GM06990 (cell line): ENCODE results near the gene POM121C.
"Not testable (repeated sequence)": the region's sequence is repeated elsewhere in the genome, so short reads cannot be mapped to it uniquely, and the experiment has no call there.

Experiments
- DNase-seq: peaks from one replicate; pipeline ENCODE4 v3.0.0-alpha.2; 2011; ENCODE audit not compliant: insufficient read length; ENCODE audit errors: extremely low read depth
- H3K27me3 ChIP-seq: replicated peaks from 2 replicates; pipeline ENCODE4 v1.6.0; 2011; ENCODE audit warnings: low read length; ENCODE audit not compliant: control insufficient read depth, insufficient read depth
- H3K36me3 ChIP-seq: 2 replicates; pipeline ENCODE4 v1.5.1; 2011; ENCODE audit warnings: low read length; ENCODE audit not compliant: control insufficient read depth, insufficient read depth
- H3K4me3 ChIP-seq: replicated peaks from 2 replicates; pipeline ENCODE4 v1.5.1; 2011; ENCODE audit warnings: low read depth, mild to moderate bottlenecking, control low read depth, low read length
- CTCF ChIP-seq: IDR thresholded peaks from 2 replicates; pipeline ENCODE4 v1.5.1; 2011; ENCODE audit warnings: low read length, control low read depth, mild to moderate bottlenecking, inconsistent platforms; ENCODE audit not compliant: insufficient read depth, poor library complexity, severe bottlenecking

POM121C gene

DNA sequence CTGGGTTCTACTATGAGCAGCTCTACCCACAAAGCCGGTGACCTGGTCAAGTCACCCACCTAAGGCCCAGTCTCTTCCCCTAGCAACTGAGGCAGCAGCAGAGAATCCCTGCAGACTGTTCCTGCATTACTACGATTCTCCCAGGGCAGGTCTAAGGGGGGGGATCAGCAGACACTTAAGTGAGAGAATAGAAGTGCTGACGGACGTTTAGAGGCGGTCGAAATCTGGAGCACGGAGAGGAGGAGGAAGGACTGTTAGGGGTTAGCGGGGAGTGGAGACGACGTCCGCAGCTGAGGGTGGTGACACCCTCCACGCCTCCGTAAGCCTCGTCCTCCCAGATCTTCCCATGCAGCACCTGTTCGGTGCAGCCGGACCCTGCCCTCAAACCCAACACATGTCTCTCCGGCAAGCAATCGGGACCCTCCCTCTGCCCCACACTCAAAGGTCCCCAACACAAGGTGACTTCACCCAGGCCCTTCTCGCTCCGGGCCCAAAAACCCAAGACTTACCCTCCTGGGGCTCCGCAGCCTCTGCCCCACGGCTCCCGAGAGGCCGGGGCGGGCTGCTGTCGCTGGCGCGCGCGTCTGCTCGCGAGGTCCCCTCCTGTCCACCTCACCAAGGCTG, 632 bp downstream of the POM121C start:
- peak; percentile 25 for DNase-seq
- not testable (repeated sequence) for H3K27me3 ChIP-seq, H3K36me3 ChIP-seq
- peak overlapping the region; percentile 79 for H3K4me3 ChIP-seq

DNA sequence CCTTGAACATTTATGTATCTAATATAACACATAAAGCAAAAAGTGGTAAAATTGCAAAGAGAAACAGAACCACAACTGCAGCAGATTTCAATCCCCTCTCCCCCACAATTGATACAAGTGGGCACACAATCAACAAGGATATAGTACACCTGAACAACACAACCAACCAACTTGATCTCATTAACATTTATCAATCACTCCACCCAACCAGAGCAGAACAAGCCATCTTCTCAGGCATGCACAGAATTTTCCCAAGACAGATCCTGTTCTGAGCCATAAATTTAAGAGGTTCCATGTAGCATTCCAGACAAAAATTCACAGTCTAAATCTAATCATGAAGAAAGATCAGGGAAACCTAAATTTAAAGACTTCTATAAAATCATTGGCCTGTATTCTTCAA, 5.8 kb downstream of the POM121C start:
- not testable (repeated sequence) for DNase-seq, H3K4me3 ChIP-seq, H3K27me3 ChIP-seq, H3K36me3 ChIP-seq

GRCh38 chr7:75477457-75477856, 8.6 kb downstream of the POM121C start:
- H3K36me3 ChIP-seq, DNase-seq, H3K4me3 ChIP-seq, H3K27me3 ChIP-seq: not testable (repeated sequence)

- H3K36me3 ChIP-seq, H3K4me3 ChIP-seq, DNase-seq, H3K27me3 ChIP-seq: not testable (repeated sequence)
Measured at GRCh38 chr7:75470166-75470565, 15.9 kb downstream of the POM121C start.

DNA sequence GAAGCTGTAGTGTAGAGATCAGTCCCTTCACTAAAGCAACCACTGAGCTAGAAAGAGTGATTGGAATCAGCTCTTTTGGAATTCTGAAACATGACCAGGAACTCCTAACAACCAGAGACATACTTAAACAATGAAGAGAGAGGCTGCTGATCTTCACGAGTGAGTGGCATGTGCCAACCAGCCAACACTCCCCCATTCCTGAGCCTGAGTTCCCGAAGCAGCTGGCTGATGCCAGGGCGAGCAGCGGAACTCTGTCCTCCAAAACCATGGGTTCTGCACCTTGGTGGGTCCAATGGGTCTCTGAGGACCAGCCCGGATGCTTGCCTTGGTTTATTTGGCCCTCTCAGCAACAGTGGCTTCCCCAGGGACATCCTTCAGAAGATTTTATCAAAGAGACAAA, 25.6 kb downstream of the POM121C start:
- not testable (repeated sequence) for DNase-seq, H3K27me3 ChIP-seq, H3K4me3 ChIP-seq, H3K36me3 ChIP-seq

- DNase-seq, H3K4me3 ChIP-seq, H3K36me3 ChIP-seq, H3K27me3 ChIP-seq: not testable (repeated sequence)
Measured at GRCh38 chr7:75458034-75458433, 28.1 kb downstream of the POM121C start.

- not testable (repeated sequence) for H3K36me3 ChIP-seq, DNase-seq, H3K27me3 ChIP-seq, H3K4me3 ChIP-seq
Measured at GRCh38 chr7:75456403-75456802, 29.7 kb downstream of the POM121C start.

DNA sequence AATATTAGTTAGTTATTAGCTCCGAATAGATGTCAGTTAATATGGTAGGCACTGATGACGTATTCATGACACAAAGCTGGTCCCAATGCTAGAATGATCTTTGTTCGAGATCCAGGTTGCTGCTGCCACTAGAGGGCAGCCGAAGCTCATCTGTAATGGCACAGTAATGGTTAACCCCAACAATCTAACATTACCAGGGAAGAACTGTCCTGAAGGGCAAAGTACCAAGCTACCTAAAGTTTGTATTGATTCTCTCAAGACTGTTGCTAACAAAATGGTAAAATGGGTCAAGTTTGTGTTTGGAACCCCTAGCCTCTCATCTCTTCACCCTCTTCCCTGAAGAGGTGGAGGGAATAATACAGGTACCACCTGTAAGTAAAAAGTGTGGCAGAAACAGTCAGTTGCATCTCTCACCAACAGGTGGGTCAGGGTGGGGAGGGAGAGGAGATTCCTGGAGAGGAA, 33.6 kb downstream of the POM121C start:
- not testable (repeated sequence) for H3K36me3 ChIP-seq, DNase-seq, H3K4me3 ChIP-seq, H3K27me3 ChIP-seq
- peak; percentile 22 for TF ChIP-seq CTCF

- not testable (repeated sequence) for DNase-seq, H3K27me3 ChIP-seq, H3K36me3 ChIP-seq, H3K4me3 ChIP-seq
Measured at GRCh38 chr7:75449946-75450345, 36.2 kb downstream of the POM121C start.

GRCh38 chr7:75442465-75443111, 43.5 kb downstream of the POM121C start:
- peak overlapping the region; percentile 63 for H3K4me3 ChIP-seq
- H3K27me3 ChIP-seq, H3K36me3 ChIP-seq: not testable (repeated sequence)
- peak; percentile 54 for DNase-seq

- H3K36me3 ChIP-seq, H3K27me3 ChIP-seq, DNase-seq: not testable (repeated sequence)
- H3K4me3 ChIP-seq = peak overlapping the region; percentile 43
Measured at GRCh38 chr7:75442101-75442464, 44.0 kb downstream of the POM121C start.

DNA sequence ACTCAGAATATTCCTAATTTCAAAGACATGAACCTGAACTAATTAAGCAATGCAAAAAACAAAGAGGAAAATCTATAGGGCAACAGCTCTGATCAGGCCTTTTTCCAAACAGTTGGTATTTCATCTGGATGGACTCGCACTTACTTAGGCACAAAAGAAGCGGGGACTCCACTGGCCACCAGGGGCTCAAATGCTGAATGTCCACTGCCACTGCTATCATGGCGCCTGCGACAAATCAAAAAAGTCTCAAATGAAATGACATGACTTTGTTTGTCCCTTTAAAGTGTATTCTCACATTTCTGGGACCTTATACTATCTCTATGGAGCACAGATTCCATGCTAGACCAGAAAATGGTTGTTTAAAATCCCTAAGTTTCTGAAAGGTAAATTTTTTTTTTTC, 47.1 kb downstream of the POM121C start:
- not testable (repeated sequence) for DNase-seq, H3K27me3 ChIP-seq, H3K36me3 ChIP-seq

DNA sequence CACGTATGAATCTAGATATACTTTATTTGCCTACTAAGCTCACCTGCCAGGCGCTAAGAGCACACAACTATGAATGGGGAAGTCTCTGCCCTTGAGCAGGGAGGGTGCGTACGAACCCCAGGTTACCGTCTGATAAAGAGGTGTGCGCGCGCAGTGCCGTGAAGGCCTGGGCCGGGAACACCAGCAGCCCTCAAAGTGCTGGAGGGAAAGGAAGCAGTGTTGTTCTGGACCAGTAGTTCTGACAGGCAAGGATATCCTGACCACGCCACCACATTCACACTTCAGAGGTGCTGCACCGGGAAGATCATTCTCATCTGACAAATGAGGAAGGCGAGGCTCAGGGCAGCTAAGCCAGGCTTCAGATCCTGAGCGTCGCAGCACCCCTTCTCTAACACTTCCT, 62.6 kb downstream of the POM121C start:
- DNase-seq, H3K36me3 ChIP-seq, H3K4me3 ChIP-seq, H3K27me3 ChIP-seq: not testable (repeated sequence)

More for the DNA sequence above, 47.1 kb downstream of the POM121C start:
- not testable (repeated sequence) for H3K4me3 ChIP-seq
